DND-41 (cell line): ENCODE results near the gene PTPRN.

Experiments used
- ATAC-seq: fragments of 200-7000 bp; cut with Tn5 transposase; 3 replicates; pipeline ENCODE4 v1.9.1; 2021; ENCODE audit warnings: low read depth; ENCODE audit not compliant: insufficient read depth
- DNase-seq: peaks from one replicate; pipeline ENCODE4 v3.0.0-alpha.2; 2020
- H2AFZ ChIP-seq: 2 replicates; pipeline ENCODE4 v1.6.0; 2012; ENCODE audit warnings: low read depth, low read length
- H3K27ac ChIP-seq: 2 replicates; pipeline ENCODE4 v1.5.1; 2012; ENCODE audit warnings: low read length, inconsistent platforms
- H3K27me3 ChIP-seq: fragments of 200-600 bp; sonication (generic); 2 replicates; pipeline ENCODE4 v1.6.0; 2012; ENCODE audit warnings: low read length, mild to moderate bottlenecking, inconsistent platforms; ENCODE audit not compliant: insufficient read depth, poor library complexity
- H3K36me3 ChIP-seq: 2 replicates; pipeline ENCODE4 v1.5.1; 2012; ENCODE audit warnings: low read length, inconsistent platforms; ENCODE audit not compliant: insufficient read depth
- H3K4me1 ChIP-seq: 2 replicates; pipeline ENCODE4 v1.5.1; 2012; ENCODE audit warnings: mild to moderate bottlenecking, low read length; ENCODE audit not compliant: insufficient read depth
- H3K4me2 ChIP-seq: 2 replicates; pipeline ENCODE4 v1.6.0; 2012; ENCODE audit warnings: mild to moderate bottlenecking, moderate library complexity, low read length, inconsistent platforms; ENCODE audit not compliant: insufficient read depth
- H3K4me3 ChIP-seq, 2 experiments: fragments of 200-600 bp in 1 of 2; shearing (Covaris generic) in 1 of 2; 2 replicates each; pipeline ENCODE4 v1.5.1; 2012 to 2016; ENCODE audit warnings: inconsistent platforms in 2 of 2, low read length in 2 of 2, mild to moderate bottlenecking in 2 of 2, low read depth in 1 of 2, moderate library complexity in 1 of 2
- H3K79me2 ChIP-seq: 2 replicates; pipeline ENCODE4 v1.6.0; 2012; ENCODE audit warnings: low read length, inconsistent platforms; ENCODE audit not compliant: insufficient read depth
- H3K9ac ChIP-seq: 2 replicates; pipeline ENCODE4 v1.6.0; 2012; ENCODE audit warnings: low read depth, mild to moderate bottlenecking, inconsistent platforms, low read length, moderate library complexity
- H3K9me3 ChIP-seq: 2 replicates; pipeline ENCODE4 v1.5.1; 2012; ENCODE audit warnings: low read length, moderate library complexity, mild to moderate bottlenecking, inconsistent platforms; ENCODE audit not compliant: insufficient read depth, severe bottlenecking
- H4K20me1 ChIP-seq: 2 replicates; pipeline ENCODE4 v1.6.0; 2012; ENCODE audit warnings: low read length; ENCODE audit not compliant: insufficient read depth
- EZH2 ChIP-seq: IDR thresholded peaks from 3 replicates; pipeline ENCODE4 v1.6.1; 2012; ENCODE audit warnings: borderline replicate concordance, low read depth, mild to moderate bottlenecking, moderate library complexity, low read length, inconsistent platforms; ENCODE audit not compliant: severe bottlenecking
- TF ChIP-seq, protein P1 (sequence below): IDR thresholded peaks from 2 replicates; pipeline ENCODE4 v1.5.1; 2012; ENCODE audit warnings: borderline replicate concordance, low read length, moderate library complexity, mild to moderate bottlenecking; ENCODE audit not compliant: poor library complexity, severe bottlenecking; ENCODE audit errors: extremely low read depth

PTPRN gene

GRCh38 chr2:219299372-219299760 lies 9.8 kb downstream of the PTPRN start:
- no peak for DNase-seq
- peaks cover 3% of the 10 kb centered on the region; the same call in 1 of the 2 replicates for H4K20me1 ChIP-seq
- H3K9me3 ChIP-seq = no peaks in the 10 kb centered on the region
- no peak for ATAC-seq
- H3K4me3 ChIP-seq = no peak overlapping the region
- no peak overlapping the region for H3K9ac ChIP-seq
- no peaks in the 10 kb centered on the region for H3K36me3 ChIP-seq
- H3K79me2 ChIP-seq = no peaks in the 10 kb centered on the region
- TF ChIP-seq, protein P1, sequence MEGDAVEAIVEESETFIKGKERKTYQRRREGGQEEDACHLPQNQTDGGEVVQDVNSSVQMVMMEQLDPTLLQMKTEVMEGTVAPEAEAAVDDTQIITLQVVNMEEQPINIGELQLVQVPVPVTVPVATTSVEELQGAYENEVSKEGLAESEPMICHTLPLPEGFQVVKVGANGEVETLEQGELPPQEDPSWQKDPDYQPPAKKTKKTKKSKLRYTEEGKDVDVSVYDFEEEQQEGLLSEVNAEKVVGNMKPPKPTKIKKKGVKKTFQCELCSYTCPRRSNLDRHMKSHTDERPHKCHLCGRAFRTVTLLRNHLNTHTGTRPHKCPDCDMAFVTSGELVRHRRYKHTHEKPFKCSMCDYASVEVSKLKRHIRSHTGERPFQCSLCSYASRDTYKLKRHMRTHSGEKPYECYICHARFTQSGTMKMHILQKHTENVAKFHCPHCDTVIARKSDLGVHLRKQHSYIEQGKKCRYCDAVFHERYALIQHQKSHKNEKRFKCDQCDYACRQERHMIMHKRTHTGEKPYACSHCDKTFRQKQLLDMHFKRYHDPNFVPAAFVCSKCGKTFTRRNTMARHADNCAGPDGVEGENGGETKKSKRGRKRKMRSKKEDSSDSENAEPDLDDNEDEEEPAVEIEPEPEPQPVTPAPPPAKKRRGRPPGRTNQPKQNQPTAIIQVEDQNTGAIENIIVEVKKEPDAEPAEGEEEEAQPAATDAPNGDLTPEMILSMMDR = no peak
- no peak for TF ChIP-seq EZH2
- H3K27ac ChIP-seq = no peak overlapping the region
- no peak overlapping the region for H3K4me2 ChIP-seq
- H3K27me3 ChIP-seq = peaks cover 32% of the 10 kb centered on the region
- peaks cover 13% of the 10 kb centered on the region for H3K4me1 ChIP-seq
- H2AFZ ChIP-seq = no peak overlapping the region

- H4K20me1 ChIP-seq = peaks cover 3% of the 10 kb centered on the region; the same call in 1 of the 2 replicates
- no peaks in the 10 kb centered on the region for H3K9me3 ChIP-seq
- no peak overlapping the region for H3K4me2 ChIP-seq
- no peak overlapping the region for H2AFZ ChIP-seq
- H3K27me3 ChIP-seq = peaks cover 32% of the 10 kb centered on the region
- no peak overlapping the region for H3K9ac ChIP-seq
- DNase-seq (peak; percentile 84), ATAC-seq (peak; percentile 72)
- H3K36me3 ChIP-seq = no peaks in the 10 kb centered on the region
- no peak overlapping the region for H3K4me3 ChIP-seq
- no peak overlapping the region for H3K27ac ChIP-seq
- H3K4me1 ChIP-seq = peaks cover 18% of the 10 kb centered on the region
- H3K79me2 ChIP-seq = no peaks in the 10 kb centered on the region
- TF ChIP-seq, protein P1 = peak; percentile 98
- TF ChIP-seq EZH2 = no peak
These were observed 10.3 kb downstream of the PTPRN start for GRCh38 chr2:219298759-219299371.

DNA sequence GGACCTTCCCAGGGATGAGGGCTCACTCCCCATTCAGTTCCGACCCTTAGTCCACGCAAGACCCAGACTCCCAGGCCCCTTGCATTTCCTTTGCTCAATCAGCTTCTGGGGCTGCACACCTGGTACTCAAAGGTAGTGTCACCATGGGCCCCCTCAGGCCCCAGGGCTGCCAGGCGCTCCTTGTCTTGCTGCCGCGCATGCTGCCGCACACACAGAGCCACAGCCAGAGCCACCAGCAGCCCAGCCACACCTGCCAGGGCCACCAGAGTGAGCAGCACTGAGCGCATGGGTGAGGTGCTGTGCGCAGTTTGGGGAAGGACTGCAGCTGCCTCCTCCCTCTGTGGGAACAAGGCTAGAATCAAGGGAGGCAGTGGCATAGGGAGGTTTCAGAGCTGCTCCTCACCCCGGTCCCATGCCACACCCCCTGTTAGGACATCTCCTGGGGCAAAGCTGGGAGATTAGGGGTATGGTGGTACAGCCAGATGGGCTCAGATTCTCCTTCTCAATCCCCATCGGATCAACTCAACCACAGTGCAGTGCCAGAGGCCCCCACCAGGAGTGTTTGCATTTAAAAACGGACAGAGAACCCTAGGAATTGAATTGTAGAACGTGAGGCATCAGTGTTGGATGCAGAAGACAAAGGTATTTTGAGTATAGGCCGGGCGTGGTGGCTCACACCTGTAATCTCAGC lies 11.3 kb downstream of the PTPRN start:
- H2AFZ ChIP-seq = no peak overlapping the region
- DNase-seq = no peak
- no peaks in the 10 kb centered on the region for H3K9me3 ChIP-seq
- no peak for TF ChIP-seq EZH2
- TF ChIP-seq, protein P1 = no peak
- H3K4me1 ChIP-seq = peaks cover 18% of the 10 kb centered on the region
- no peak overlapping the region for H3K4me3 ChIP-seq
- peaks cover 32% of the 10 kb centered on the region for H3K27me3 ChIP-seq
- H3K79me2 ChIP-seq = no peaks in the 10 kb centered on the region
- ATAC-seq = no peak
- no peak overlapping the region for H3K27ac ChIP-seq
- H4K20me1 ChIP-seq = peaks cover 3% of the 10 kb centered on the region; the same call in 1 of the 2 replicates
- H3K36me3 ChIP-seq = no peaks in the 10 kb centered on the region
- H3K4me2 ChIP-seq = no peak overlapping the region
- H3K9ac ChIP-seq = no peak overlapping the region
